LoVo (cell line): Measurements from ENCODE around the gene ZNF165.
"Not testable (repeated sequence)": the region's sequence is repeated elsewhere in the genome, so short reads cannot be mapped to it uniquely, and the experiment has no call there.

ENCODE experiments used
- DNase-seq: peaks from one replicate; pipeline ENCODE4 v3.0.0-alpha.2; 2016; ENCODE audit warnings: low spot score

The ZNF165 gene

GRCh38 chr6:28080381-28080630, at the start of gene ZNF165:
Gene ZNF165, plus strand, starts transcription at chr6:28080568. Its CDS starts 4,913 bp downstream, at chr6:28085481.
- DNase-seq, result not testable (repeated sequence)

GRCh38 chr6:28053584-28053983, 26.8 kb upstream of the ZNF165 start:
- no peak for DNase-seq

GRCh38 chr6:28060405-28060804, 20.0 kb upstream of the ZNF165 start:
- DNase-seq, result no peak

- DNase-seq, result no peak
Observed at GRCh38 chr6:28064272-28064671, 16.1 kb upstream of the ZNF165 start.

GRCh38 chr6:28068067-28068466, 12.3 kb upstream of the ZNF165 start:
- DNase-seq, result no peak

- DNase-seq, result not testable (repeated sequence)
Observed at GRCh38 chr6:28070968-28071367, 9.4 kb upstream of the ZNF165 start.

GRCh38 chr6:28078050-28078449, 2.3 kb upstream of the ZNF165 start:
- no peak for DNase-seq

- DNase-seq, result no peak
Observed at GRCh38 chr6:28078836-28079235, 1.5 kb upstream of the ZNF165 start.

GRCh38 chr6:28080631-28081485, 490 bp downstream of the ZNF165 start:
- DNase-seq, result peak; percentile 91

GRCh38 chr6:28081486-28081751, 1.1 kb downstream of the ZNF165 start:
- no peak for DNase-seq

GRCh38 chr6:28082939-28083338, 2.6 kb downstream of the ZNF165 start:
- no peak for DNase-seq

GRCh38 chr6:28089054-28089453, 8.7 kb downstream of the ZNF165 start:
- DNase-seq, result no peak

GRCh38 chr6:28090917-28091586, 10.7 kb downstream of the ZNF165 start:
- DNase-seq, result no peak

GRCh38 chr6:28102222-28102621, 21.9 kb downstream of the ZNF165 start:
- DNase-seq, result not testable (repeated sequence)

- DNase-seq, result not testable (repeated sequence)
Observed at GRCh38 chr6:28102699-28103098, 22.3 kb downstream of the ZNF165 start.

- DNase-seq, result peak; percentile 81
Observed at GRCh38 chr6:28104392-28105244, 24.2 kb downstream of the ZNF165 start.

GRCh38 chr6:28105245-28105639, 24.9 kb downstream of the ZNF165 start:
- DNase-seq, result peak; percentile 36

- DNase-seq, result no peak
Observed at GRCh38 chr6:28107506-28107905, 27.1 kb downstream of the ZNF165 start.

- DNase-seq, result no peak
Observed at GRCh38 chr6:28111964-28112363, 31.6 kb downstream of the ZNF165 start.

- DNase-seq, result no peak
Observed at GRCh38 chr6:28115799-28116198, 35.4 kb downstream of the ZNF165 start.

- DNase-seq, result no peak
Observed at GRCh38 chr6:28117386-28118050, 37.1 kb downstream of the ZNF165 start.

- DNase-seq, result no peak
Observed at GRCh38 chr6:28118217-28118616, 37.8 kb downstream of the ZNF165 start.
